HL-60 (cell line): ENCODE measurements around the gene DCTD.

Experiments used
- DNase-seq, 2 experiments: peaks; one replicate each; pipeline ENCODE4 v3.0.0-alpha.2; 2010 to 2020; ENCODE audit warnings: low read depth in 1 of 2, low spot score in 1 of 2
- H3K27ac ChIP-seq: fragments of 250-450 bp; sonication (Bioruptor Pico); replicated peaks from 2 replicates; pipeline ENCODE4 v1.5.1; 2020; ENCODE audit warnings: mild to moderate bottlenecking, moderate library complexity
- H3K27me3 ChIP-seq: fragments of 250-450 bp; sonication (Bioruptor Pico); 2 replicates; pipeline ENCODE4 v1.5.1; 2021; ENCODE audit warnings: mild to moderate bottlenecking, moderate library complexity; ENCODE audit not compliant: insufficient read depth, poor library complexity, severe bottlenecking
- H3K4me3 ChIP-seq: replicated peaks from 2 replicates; pipeline ENCODE4 v1.5.1; 2011; ENCODE audit warnings: mild to moderate bottlenecking, control low read depth, low read length; ENCODE audit not compliant: insufficient read depth
- CTCF ChIP-seq: IDR thresholded peaks from one replicate; pipeline ENCODE4 v1.5.1; 2011; ENCODE audit warnings: low read length, control low read depth, inconsistent platforms; ENCODE audit not compliant: insufficient read depth
- GABPA ChIP-seq: IDR thresholded peaks from 2 replicates; pipeline ENCODE4 v1.6.1; 2012; ENCODE audit warnings: low read depth
- POLR2AphosphoS5 ChIP-seq: IDR thresholded peaks from 2 replicates; pipeline ENCODE4 v1.6.1; 2012; ENCODE audit warnings: low read depth
- REST ChIP-seq: IDR thresholded peaks from 2 replicates; pipeline ENCODE4 v1.6.1; 2012; ENCODE audit warnings: low read depth; ENCODE audit not compliant: insufficient replicate concordance
- SPI1 ChIP-seq: IDR thresholded peaks from 2 replicates; pipeline ENCODE4 v1.6.1; 2012; ENCODE audit warnings: low read depth, mild to moderate bottlenecking, borderline replicate concordance

DCTD gene

GRCh38 chr4:182927505-182927904 is 10.3 kb upstream of the DCTD start:
- no peak overlapping the region for H3K27ac ChIP-seq
- TF ChIP-seq CTCF (no peak), POLR2AphosphoS5 (no peak)
- H3K27me3 ChIP-seq = no peaks in the 10 kb centered on the region
- no peak overlapping the region for H3K4me3 ChIP-seq
- DNase-seq = no peak

DNA sequence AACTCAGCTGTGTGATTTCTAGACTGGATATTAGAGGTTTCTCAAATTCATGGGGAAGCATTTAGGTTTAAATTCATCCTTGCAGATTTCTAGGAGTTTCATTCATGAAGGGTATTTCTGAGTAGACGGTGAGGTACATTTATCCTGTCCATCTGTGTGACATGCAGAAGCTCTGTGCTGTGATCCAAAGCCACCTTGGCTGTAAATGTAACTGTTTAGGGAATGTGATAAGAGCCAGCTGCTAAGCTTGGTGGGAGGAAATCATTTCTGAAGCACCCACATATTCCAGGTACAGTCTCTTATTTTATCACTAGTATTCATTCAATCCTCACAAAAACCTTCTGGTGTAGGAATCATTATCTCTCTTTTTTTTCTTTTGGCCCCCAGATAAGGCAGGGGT is 8.7 kb upstream of the DCTD start:
- H3K27me3 ChIP-seq = peaks cover 4% of the 10 kb centered on the region
- H3K27ac ChIP-seq = no peak overlapping the region
- DNase-seq = no peak
- TF ChIP-seq REST (no peak), POLR2AphosphoS5 (no peak), SPI1 (no peak), GABPA (no peak), CTCF (no peak)
- no peak overlapping the region for H3K4me3 ChIP-seq

DNA sequence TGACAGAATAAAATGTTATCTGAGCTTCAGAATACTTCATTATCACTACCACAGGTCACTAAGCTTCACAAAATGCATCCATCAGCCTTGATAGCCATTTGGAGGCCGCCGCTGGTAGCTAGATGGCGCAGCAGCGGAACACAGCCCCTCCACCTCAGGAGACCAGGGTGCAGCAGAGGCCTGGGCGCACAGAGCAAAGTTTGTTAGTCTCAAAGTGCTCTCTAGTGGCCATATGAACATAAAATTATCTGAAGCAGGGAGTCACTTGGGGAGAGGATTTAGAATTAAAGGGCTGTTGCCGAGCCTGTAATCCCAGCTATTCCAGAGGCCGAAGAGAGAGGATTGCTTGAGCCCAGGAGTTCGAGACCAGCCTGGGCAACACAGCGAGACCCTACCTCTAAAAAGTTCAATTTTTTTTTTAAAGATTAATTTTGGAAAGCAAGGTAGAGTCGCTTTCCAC is 8.1 kb upstream of the DCTD start:
- peak in 1 of 2 experiments; percentile 82 for DNase-seq
- Histone ChIP-seq H3K27ac (no peak overlapping the region), H3K4me3 (no peak overlapping the region), H3K27me3 (peaks cover 4% of the 10 kb centered on the region)
- TF ChIP-seq SPI1 = no peak
- peak; percentile 26 for TF ChIP-seq CTCF

DNA sequence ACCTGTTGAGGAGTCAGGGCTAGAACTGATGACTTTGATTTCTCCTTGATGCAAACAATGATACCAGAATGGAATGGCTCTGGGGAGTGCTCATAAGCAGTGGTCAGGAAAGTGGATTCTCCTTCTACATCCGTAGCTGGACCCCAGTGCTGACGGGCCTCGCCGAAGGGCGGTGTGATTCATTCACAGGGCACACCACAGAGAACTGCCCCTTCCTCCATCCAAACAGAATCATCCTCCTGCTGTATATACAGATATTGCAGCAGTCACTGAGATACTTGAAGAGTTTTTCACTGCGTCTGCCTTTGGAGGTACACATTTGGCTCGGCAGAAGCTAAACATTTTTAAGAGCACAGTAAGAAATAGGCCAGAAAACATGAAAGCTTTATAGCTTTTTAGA is 7.3 kb upstream of the DCTD start:
- no peak for DNase-seq
- Histone ChIP-seq H3K27ac (no peak overlapping the region), H3K4me3 (no peak overlapping the region), H3K27me3 (peaks cover 4% of the 10 kb centered on the region)
- TF ChIP-seq POLR2AphosphoS5 (no peak), CTCF (no peak), GABPA (no peak), SPI1 (no peak), REST (no peak)
